Kidney (tissue), 14 donors: ENCODE measurements around the gene GPR150. TPM values are rescaled to one million over a fixed set of nuclear protein-coding genes. Genes with fewer than 3 reads are reported as not detected.
A peak's percentile ranks its signal among the peaks of the same experiment; 100 is the strongest.

ENCODE experiments used
- DNase-seq, 5 donors: peaks; one replicate each; pipeline ENCODE4 v3.0.0-alpha.2; 2013 to 2020
- FAIRE-seq: peaks from 2 replicates; lab custom pipeline; 2012; peaks lifted over from hg19 to GRCh38; lab: Jason Lieb, UNC
- H3K27ac ChIP-seq, 2 donors: one replicate each; pipeline ENCODE4 v1.7.0; 2013; ENCODE audit warnings: low read depth in 2 of 2, low read length in 2 of 2, inconsistent platforms in 1 of 2
- H3K27me3 ChIP-seq: one replicate; pipeline ENCODE4 v1.7.1; 2013; ENCODE audit warnings: low read length, inconsistent platforms; ENCODE audit not compliant: control insufficient read depth, insufficient read depth
- H3K36me3 ChIP-seq, 3 donors: one replicate each; pipeline versions ENCODE4 v1.7.0 to v1.7.1; 2013; ENCODE audit warnings: low read length in 3 of 3, control low read depth in 1 of 3, inconsistent platforms in 1 of 3; ENCODE audit not compliant: insufficient read depth in 3 of 3, control insufficient read depth in 2 of 3
- H3K4me1 ChIP-seq, 3 donors: one replicate each; pipeline versions ENCODE4 v1.7.0 to v1.7.1; 2013; ENCODE audit warnings: low read length in 3 of 3, inconsistent platforms in 1 of 3, low read depth in 1 of 3; ENCODE audit not compliant: control insufficient read depth in 2 of 3, insufficient read depth in 2 of 3
- H3K4me3 ChIP-seq, 3 donors: one replicate each; pipeline versions ENCODE4 v1.7.0 to v1.8.1; 2013; ENCODE audit warnings: low read length in 3 of 3, control low read depth in 1 of 3, inconsistent platforms in 1 of 3
- H3K9ac ChIP-seq, 3 donors: one replicate each; pipeline versions ENCODE4 v1.7.0 to v1.7.1; 2013; ENCODE audit warnings: low read length in 3 of 3, control low read depth in 1 of 3, inconsistent platforms in 1 of 3
- H3K9me3 ChIP-seq, 3 donors: one replicate each; pipeline versions ENCODE4 v1.7.0 to v1.7.1; 2013; ENCODE audit warnings: low read length in 3 of 3, control low read depth in 1 of 3, inconsistent platforms in 1 of 3; ENCODE audit not compliant: control insufficient read depth in 2 of 3, insufficient read depth in 1 of 3
- CTCF ChIP-seq: IDR thresholded peaks from 3 replicates; pipeline ENCODE4 v1.5.1; 2012; ENCODE audit warnings: mild to moderate bottlenecking, moderate library complexity, borderline replicate concordance; ENCODE audit not compliant: insufficient read depth; ENCODE audit errors: extremely low read depth
- intact Hi-C: fragments of 100-400 bp; cut with DNase I; formaldehyde crosslinking; loops from one replicate; pipeline ENCODE4 v1.11.1; 2022
- polyA plus RNA-seq: library from polyadenylated mRNA; stranded (reverse); fragments of 350-450 nt; fragmentation: Illumina TruSeq; extraction: RNeasy Lipid Tissue Mini Kit (QIAGEN cat#74804); gene quantifications from one replicate; pipeline ENCODE4 v1.2.3, GENCODE V29; 2014; ENCODE audit warnings: low read depth, low replicate concordance; ENCODE audit not compliant: insufficient read depth
- total RNA-seq: library from RNA; stranded (reverse); fragmentation: NEBNext Ultra II Directional; extraction: Animal tissue kit (Norgen Biotek cat#: 25700); gene quantifications from one replicate; pipeline ENCODE4 v1.2.1, GENCODE V29; 2021
- donor health status: control.
- donor health status: control.
- donor health status: control.
- donor health status: control.
- donor health status: control.
- donor health status: DM: yes; HTN: yes; CAD: no.
- donor health status: Normal renal cell carcinoma (clear cell type).

GPR150 gene
- total and polyA plus RNA-seq, 2 donors from 2014 or later, result 0.16 to 0.19 TPM

GRCh38 chr5:95667678-95668077 is 47.8 kb downstream of the GPR150 start:
- DNase-seq (no peak), FAIRE-seq (no peak)
- H3K27ac ChIP-seq, result no peak overlapping the region
- intact Hi-C loops, result no loop called here
- no peaks in the 10 kb centered on the region for H3K36me3 ChIP-seq
- no peak for TF ChIP-seq CTCF
- no peaks in the 10 kb centered on the region for H3K27me3 ChIP-seq
- H3K9me3 ChIP-seq, result no peaks in the 10 kb centered on the region
- H3K9ac ChIP-seq, result no peak overlapping the region
- H3K4me3 ChIP-seq, result no peak overlapping the region
- H3K4me1 ChIP-seq, result peaks cover 0 to 2% (median 0%) of the 10 kb centered on the region in 3 donors

- Histone ChIP-seq H3K9ac (no peak overlapping the region), H3K27ac (no peak overlapping the region), H3K36me3 (no peaks in the 10 kb centered on the region), H3K27me3 (no peaks in the 10 kb centered on the region), H3K4me3 (no peak overlapping the region), H3K4me1 (peaks cover 0 to 2% (median 0%) of the 10 kb centered on the region in 3 donors), H3K9me3 (no peaks in the 10 kb centered on the region)
- TF ChIP-seq CTCF, result no peak
- no peak for DNase-seq
- intact Hi-C loops, result no loop called here
- FAIRE-seq, result no peak
Measured at GRCh38 chr5:95668216-95668615, 48.3 kb downstream of the GPR150 start.

GRCh38 chr5:95668728-95669127 is 48.8 kb downstream of the GPR150 start:
- intact Hi-C loops, result no loop called here
- no peak for TF ChIP-seq CTCF
- FAIRE-seq, result no peak
- DNase-seq, result no peak
- Histone ChIP-seq H3K9ac (no peak overlapping the region), H3K4me1 (peaks cover 0 to 2% (median 0%) of the 10 kb centered on the region in 3 donors), H3K4me3 (no peak overlapping the region), H3K27me3 (no peaks in the 10 kb centered on the region), H3K27ac (no peak overlapping the region), H3K36me3 (no peaks in the 10 kb centered on the region), H3K9me3 (no peaks in the 10 kb centered on the region)

GRCh38 chr5:95669540-95669939 is 49.7 kb downstream of the GPR150 start:
- no peaks in the 10 kb centered on the region for H3K36me3 ChIP-seq
- FAIRE-seq (no peak), DNase-seq (peak in 2 of 5 donors; percentile 9 to 77)
- H3K9ac ChIP-seq, result no peak overlapping the region
- TF ChIP-seq CTCF, result no peak
- no peaks in the 10 kb centered on the region for H3K4me1 ChIP-seq
- no peak overlapping the region for H3K27ac ChIP-seq
- H3K9me3 ChIP-seq, result no peaks in the 10 kb centered on the region
- H3K27me3 ChIP-seq, result no peaks in the 10 kb centered on the region
- intact Hi-C loops, result no loop called here
- H3K4me3 ChIP-seq, result no peak overlapping the region
